Fibroblast of villous mesenchyme (primary cell): ENCODE measurements around the gene ADAMTS17. TPM values are rescaled to one million over a fixed set of nuclear protein-coding genes. Genes with fewer than 3 reads are reported as not detected.
A peak's percentile ranks its signal among the peaks of the same experiment; 100 is the strongest.
"Not testable (repeated sequence)": the region's sequence is repeated elsewhere in the genome, so short reads cannot be mapped to it uniquely, and the experiment has no call there.

Experiments
- DNase-seq: peaks from one replicate; pipeline ENCODE4 v3.0.0-alpha.2; 2010; ENCODE audit warnings: low read depth
- H3K4me3 ChIP-seq: 2 replicates; pipeline ENCODE4 v1.5.1; 2011; ENCODE audit warnings: low read depth, mild to moderate bottlenecking, low read length
- total RNA-seq: library from RNA; depleted of rRNA; stranded (reverse); fragments of >200 nt; gene quantifications from 2 replicates; pipeline ENCODE4 v1.2.3, GENCODE V29; 2012
- TF ChIP-seq, protein P1 (sequence below): IDR thresholded peaks from 2 replicates; pipeline ENCODE4 v1.5.1; 2012; ENCODE audit warnings: low read depth, mild to moderate bottlenecking, low read length; ENCODE audit not compliant: insufficient read depth

ADAMTS17 gene
- total RNA-seq, 1 donor, result under 0.01 TPM

GRCh38 chr15:100339999-100340398, 1.8 kb downstream of the ADAMTS17 start:
- TF ChIP-seq, protein P1, sequence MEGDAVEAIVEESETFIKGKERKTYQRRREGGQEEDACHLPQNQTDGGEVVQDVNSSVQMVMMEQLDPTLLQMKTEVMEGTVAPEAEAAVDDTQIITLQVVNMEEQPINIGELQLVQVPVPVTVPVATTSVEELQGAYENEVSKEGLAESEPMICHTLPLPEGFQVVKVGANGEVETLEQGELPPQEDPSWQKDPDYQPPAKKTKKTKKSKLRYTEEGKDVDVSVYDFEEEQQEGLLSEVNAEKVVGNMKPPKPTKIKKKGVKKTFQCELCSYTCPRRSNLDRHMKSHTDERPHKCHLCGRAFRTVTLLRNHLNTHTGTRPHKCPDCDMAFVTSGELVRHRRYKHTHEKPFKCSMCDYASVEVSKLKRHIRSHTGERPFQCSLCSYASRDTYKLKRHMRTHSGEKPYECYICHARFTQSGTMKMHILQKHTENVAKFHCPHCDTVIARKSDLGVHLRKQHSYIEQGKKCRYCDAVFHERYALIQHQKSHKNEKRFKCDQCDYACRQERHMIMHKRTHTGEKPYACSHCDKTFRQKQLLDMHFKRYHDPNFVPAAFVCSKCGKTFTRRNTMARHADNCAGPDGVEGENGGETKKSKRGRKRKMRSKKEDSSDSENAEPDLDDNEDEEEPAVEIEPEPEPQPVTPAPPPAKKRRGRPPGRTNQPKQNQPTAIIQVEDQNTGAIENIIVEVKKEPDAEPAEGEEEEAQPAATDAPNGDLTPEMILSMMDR, result no peak
- no peak for DNase-seq
- no peak overlapping the region for H3K4me3 ChIP-seq

DNA sequence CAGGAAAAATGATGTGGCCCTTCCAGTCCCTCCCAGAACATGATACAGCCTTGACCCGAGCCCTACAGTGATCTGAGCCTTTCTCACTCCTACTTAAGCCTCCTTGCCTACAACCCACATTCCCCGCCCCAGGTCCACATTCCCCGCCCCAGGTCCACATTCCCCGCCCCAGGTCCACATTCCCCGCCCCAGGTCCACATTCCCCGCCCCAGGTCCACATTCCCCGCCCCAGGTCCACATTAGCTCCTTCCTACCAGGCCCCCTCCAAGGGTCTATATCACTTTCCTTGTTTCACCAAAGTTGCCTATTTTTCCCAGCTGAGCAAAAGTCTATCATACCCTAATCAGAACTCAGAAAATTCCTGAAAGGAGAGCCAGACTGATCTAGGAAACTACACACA, 2.3 kb downstream of the ADAMTS17 start:
- not testable (repeated sequence) for DNase-seq, H3K4me3 ChIP-seq

DNA sequence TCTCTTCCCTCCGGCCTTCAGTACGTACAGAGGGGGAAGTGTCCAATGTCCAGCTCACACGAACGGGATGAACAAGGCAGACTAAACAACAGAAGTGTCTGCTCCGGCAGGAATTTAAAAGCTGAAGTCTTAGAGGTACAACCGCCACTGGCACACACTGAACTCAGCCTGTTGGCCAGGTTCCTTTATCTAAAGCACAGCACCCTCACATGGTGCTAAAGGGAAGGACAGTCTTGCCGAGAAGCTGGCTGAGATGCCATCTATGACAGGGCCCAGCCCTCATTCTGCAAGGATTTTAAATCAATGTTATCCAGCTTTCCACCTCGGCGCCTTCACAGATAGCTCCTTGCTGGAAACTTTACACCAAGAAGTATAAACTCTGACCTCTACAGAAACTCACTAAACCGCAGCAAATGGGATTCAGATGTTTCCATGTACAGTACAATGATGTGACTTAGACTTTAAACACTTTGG, 2.8 kb downstream of the ADAMTS17 start:
- DNase-seq, result peak; percentile 67
- TF ChIP-seq, protein P1, result peak; percentile 62

DNA sequence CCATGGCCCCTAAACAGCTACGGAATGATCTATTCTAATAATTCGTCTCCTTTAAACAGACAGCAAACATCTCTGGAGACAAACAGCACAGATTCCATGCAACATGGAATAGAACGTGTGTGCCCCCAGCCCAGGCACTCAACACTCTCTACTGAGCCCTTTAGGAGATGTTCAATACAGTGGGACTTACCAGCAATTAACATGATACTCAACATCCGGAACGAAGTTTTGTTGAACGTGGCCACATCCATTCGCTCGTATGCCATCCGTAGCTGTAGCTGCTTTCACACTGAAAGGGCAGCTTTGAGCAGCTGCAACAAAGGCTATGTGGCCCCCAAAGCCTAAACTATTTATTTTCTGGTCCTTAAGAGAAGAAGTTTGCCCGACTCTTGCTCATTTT, 3.5 kb downstream of the ADAMTS17 start:
- no peak overlapping the region for H3K4me3 ChIP-seq
- DNase-seq, result no peak
- TF ChIP-seq, protein P1, result no peak

More for the DNA sequence above, 2.8 kb downstream of the ADAMTS17 start:
- no peak overlapping the region for H3K4me3 ChIP-seq

DNA sequence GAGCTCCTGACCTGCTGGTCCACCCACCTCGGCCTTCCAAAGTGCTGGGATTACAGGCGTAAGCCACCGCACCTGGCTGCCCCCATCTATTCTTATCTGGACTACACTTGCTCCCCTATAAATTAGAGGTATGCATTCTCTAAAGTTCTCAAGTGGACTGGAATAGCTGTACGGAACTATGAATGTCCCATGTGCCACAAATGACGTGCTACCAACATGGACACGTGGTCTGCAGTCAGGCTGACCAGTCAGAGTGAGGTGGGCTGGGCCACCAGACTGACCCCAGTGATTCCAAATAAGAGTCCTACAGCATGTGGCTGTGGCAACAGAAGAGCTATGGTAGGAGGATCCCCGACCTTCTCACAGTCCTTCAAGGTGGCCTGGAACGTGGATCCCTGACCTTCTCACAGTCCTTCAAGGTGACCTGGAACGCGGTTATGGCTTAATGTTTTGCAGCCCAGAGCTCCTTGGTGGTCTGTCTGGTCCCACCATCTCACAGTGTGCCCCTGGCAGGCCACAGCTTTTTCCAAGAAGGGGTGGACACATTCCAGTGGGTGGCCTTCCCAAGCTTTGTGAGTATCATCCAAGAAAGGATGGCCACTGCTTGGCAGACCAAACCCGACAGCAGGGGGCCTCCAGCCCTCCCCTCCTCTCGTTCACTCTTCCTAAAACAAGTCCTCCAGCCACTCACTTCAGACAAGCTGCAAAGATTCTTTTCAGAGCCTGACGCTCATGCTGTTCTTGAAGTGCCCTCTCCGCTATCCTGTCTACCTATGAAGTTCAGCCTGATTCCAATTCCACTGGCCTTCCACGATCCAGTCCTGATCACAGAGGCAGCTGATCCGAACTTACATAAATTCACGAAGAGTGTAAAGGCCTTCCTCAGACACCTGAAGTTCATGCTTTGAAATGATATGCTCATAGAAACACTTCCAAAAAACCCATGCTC, 4.4 kb downstream of the ADAMTS17 start:
- TF ChIP-seq, protein P1, result no peak
- DNase-seq, result no peak
- no peak overlapping the region for H3K4me3 ChIP-seq

DNA sequence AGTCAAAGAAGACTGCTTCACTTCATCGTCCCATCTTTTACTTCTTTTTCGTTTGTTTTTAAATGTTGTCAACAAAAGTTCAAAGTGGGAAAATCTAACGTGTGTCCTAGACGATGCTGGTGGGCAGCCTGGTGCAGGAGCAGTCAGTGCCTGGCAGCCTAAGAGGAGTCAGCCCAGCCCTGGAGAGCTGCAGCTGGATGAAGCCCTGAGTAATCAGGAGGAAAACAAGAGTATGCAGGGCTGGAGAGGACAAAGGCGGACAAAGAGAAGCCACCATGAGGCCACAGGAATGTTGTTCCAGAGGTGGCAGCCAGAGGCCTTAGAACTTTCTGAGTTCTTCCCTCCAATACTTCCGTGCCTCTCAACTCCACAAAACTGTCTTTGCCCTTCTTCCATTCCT, 5.7 kb downstream of the ADAMTS17 start:
- H3K4me3 ChIP-seq, result no peak overlapping the region
- TF ChIP-seq, protein P1, result no peak
- DNase-seq, result no peak

DNA sequence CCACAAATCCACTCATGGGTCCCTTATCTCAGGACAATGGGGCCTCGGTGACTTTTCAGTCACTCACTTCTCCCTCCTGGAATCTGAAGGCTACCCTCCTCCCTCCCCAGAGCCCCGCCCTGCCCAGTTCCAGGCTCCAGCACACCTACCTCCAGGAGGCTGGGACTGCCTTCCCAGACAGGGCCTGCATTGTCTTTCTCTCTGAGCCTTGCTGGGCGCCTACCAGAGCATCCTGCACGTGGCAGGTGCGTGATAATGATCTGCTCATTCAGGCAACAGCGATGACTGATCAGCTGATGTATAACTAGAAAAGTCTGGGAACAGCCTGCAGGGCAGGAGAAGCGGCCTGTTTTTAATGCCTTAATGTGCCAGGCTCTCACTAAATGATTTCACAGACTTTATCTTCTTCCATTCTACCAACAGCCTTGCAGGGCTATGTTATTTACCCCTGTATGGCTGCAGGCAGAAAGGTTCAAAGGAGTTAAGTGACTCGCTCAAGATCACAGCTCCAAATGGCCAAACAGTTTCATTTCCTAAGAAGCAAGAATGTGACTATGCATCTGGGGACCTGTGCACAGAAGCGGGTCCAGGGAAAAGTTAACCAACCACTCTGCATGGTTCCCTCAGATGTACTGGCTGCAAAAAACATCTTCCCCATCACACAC, 6.3 kb downstream of the ADAMTS17 start:
- no peak overlapping the region for H3K4me3 ChIP-seq
- TF ChIP-seq, protein P1, result no peak
- DNase-seq, result no peak
